HG03135 (cell line): ENCODE data around the gene GBP4.
"Not testable (repeated sequence)": the region's sequence is repeated elsewhere in the genome, so short reads cannot be mapped to it uniquely, and the experiment has no call there.

Experiments
- ATAC-seq: cut with Tn5 transposase; IDR thresholded peaks from one replicate; pipeline ENCODE4 v1.9.1; 2021; ENCODE audit warnings: mild to moderate bottlenecking, moderate library complexity; ENCODE audit not compliant: unreplicated experiment

The GBP4 gene, protein sequence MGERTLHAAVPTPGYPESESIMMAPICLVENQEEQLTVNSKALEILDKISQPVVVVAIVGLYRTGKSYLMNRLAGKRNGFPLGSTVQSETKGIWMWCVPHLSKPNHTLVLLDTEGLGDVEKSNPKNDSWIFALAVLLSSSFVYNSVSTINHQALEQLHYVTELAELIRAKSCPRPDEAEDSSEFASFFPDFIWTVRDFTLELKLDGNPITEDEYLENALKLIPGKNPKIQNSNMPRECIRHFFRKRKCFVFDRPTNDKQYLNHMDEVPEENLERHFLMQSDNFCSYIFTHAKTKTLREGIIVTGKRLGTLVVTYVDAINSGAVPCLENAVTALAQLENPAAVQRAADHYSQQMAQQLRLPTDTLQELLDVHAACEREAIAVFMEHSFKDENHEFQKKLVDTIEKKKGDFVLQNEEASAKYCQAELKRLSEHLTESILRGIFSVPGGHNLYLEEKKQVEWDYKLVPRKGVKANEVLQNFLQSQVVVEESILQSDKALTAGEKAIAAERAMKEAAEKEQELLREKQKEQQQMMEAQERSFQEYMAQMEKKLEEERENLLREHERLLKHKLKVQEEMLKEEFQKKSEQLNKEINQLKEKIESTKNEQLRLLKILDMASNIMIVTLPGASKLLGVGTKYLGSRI

DNA sequence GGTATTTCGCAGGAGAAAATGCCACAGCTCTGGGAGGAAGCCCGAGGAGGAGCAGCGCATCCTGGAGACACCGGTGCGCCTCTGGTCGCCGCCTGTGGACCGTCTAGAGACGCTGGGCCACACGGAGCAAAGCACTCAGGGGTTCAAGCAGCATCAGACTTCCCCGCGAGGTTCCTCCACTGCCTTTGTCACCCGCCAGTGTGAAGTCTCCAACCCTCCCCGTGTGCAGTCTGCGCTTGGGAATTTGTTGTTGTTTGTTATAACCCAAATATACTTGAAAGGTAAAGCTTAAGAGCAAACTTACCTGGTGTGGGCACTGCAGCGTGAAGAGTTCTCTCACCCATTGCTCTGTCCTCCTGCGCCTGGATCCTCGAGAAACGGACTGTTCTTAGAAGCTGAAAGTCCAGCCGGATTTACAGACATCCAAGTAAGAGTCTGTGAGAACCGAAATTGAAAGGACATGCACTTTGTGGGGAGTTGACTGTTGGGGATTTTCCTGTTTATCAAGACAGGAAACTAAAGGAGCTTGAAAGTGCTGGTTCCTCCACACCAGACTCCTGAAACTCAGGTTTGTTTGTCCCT, at the start of gene GBP4:
Gene GBP4, minus strand, starts transcription at position 452 of the 582 bp plus-strand sequence. Its CDS starts 108 bp downstream, at position 344.
- no peak for ATAC-seq

- ATAC-seq: no peak
These were observed 44.3 kb upstream of the GBP4 start for GRCh38 chr1:89243046-89243445.

DNA sequence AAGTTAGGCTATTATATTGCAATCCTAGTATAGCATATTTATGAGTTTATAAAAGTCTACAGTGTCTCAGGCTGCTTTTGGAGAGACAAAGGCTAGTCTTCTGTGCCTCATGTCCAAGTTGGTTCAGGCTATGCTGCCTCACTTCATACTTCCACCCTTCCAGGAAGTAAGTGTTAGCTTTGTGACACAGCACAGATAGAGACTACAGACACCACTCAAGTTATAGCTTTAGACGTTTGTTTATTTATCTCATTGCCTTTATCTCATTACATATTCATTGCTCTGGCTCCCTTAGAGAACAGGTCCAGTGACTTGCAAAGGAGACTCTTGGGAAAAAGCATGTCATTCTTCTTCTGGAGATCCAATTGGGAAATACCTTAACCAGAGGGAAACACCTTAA, 22.6 kb upstream of the GBP4 start:
- no peak for ATAC-seq

DNA sequence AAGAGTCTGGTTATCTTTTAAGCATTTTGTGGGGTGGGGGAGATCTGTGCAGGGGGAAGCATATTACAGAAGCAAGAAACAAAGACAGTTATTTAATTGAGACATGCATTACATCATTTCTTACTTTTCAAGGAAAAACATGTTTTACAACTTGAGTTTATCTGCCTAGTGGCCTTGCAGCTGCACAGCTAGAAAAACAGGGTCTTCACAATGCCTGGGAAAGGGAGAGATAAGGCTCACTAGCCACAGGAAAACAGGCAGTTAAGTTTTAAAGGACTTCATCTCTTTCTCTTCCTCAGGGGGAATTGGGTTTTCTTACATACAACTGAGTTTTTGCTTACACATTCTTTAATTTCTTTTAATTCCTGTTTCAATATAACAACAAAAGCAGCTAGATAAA, 21.1 kb upstream of the GBP4 start:
- ATAC-seq: not testable (repeated sequence)

- ATAC-seq: not testable (repeated sequence)
These were observed 20.2 kb upstream of the GBP4 start for GRCh38 chr1:89218941-89219340.

- ATAC-seq: no peak
These were observed 14.6 kb upstream of the GBP4 start for GRCh38 chr1:89213347-89213746.

- ATAC-seq: no peak
These were observed 12.4 kb upstream of the GBP4 start for GRCh38 chr1:89211035-89211634.

DNA sequence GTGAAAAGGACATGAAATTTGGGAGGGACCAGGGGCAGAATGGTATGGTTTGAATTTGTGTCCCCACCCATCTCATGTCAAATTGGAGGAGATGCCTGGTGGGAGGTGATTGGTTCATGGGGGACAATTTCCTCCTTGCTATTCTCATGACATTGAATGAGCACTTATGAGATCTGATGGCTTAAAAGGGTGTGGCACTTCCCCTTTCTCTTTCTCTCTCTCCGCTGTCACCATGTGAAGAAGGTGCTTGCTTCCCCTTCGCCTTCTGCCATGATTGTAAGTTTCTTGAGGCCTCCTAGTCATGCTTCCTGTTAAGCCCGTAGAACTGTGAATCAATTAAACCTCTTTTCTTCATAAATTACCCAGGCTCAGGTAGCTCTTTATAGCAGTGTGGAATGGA, 7.6 kb upstream of the GBP4 start:
- ATAC-seq: no peak

GRCh38 chr1:89203166-89203565, 4.4 kb upstream of the GBP4 start:
- ATAC-seq: no peak

DNA sequence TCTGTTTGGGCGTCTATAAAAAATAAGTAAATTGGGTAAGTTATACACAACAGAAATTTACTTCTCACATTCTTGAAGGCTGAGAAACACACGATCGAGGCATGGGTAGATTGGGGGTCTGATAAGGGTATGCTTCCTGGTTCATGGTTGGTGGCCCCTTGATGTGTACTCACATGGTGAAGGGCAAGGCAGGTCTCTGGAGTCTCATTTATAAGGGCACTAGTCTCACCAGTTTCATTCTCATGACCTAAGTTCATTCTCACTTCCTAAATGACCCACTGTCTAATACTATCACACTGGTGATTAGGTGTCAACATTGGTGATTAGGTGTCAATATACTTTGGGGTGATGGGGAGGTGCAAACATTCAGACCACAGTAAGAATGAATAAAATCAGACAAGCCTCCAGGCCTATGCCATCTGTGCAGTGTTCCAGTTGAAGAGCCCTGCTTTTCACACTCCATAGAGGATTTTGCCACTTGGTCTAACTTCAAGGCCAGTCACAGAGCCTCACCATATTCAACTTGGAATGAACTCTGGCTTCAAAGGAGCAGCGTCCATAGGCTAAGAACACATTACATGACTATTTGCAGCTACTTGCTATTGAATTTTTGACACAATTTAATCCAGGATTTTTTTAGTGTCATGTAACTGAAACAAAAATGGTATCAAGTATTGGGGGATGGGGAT, 2.5 kb upstream of the GBP4 start:
- ATAC-seq: peak; percentile 75

GRCh38 chr1:89200663-89201062, 1.9 kb upstream of the GBP4 start:
- no peak for ATAC-seq

DNA sequence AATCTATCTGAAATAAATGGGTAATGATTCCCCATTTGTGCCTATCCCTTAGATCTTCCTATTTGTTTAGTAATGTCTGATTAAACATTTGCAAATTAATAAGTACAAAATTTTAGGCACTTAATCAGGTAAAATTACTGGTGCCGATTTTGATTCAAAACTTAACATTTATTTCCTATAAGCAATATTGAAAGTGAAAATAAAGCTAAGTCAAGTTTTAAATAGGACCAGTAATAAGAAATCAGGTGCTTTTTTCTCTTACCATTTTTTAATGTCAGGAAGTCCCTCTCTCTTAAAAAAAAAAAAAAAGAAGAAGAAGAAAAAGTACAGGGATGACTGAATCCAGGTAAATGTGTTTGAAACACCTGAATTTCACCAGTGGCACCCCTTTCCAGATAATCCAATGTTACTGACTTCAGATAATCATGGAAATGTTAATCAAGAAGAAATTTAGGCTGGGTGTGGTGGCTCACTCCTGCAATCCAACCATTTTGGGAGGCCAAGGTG, 836 bp upstream of the GBP4 start:
- ATAC-seq: no peak

- no peak for ATAC-seq
These were observed 661 bp downstream of the GBP4 start for GRCh38 chr1:89198081-89198480.

GRCh38 chr1:89195476-89195875, 3.3 kb downstream of the GBP4 start:
- ATAC-seq: no peak

GRCh38 chr1:89191314-89191713, 7.4 kb downstream of the GBP4 start:
- no peak for ATAC-seq

- ATAC-seq: no peak
These were observed 8.7 kb downstream of the GBP4 start for GRCh38 chr1:89190017-89190416.

DNA sequence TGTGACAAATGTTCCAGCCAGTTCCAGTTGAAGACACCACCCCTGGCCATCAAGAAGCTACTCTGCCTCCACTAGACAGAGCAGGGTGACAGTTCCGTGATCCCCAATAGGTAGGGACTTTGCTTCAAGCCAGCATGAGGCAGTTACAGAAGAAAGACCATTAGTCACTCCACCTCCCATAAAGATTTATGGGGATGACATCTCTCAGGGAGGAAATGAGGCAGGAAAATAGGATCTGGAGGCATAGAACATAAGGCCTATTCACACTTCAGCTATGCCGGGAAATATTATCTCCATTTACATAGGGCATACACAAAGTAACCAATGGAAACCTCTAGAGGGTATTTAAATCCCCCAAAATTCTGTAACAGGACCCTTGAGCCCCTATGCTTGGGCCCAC, 19.4 kb downstream of the GBP4 start:
- ATAC-seq: no peak

- ATAC-seq: no peak
These were observed 21.8 kb downstream of the GBP4 start for GRCh38 chr1:89176971-89177370.

DNA sequence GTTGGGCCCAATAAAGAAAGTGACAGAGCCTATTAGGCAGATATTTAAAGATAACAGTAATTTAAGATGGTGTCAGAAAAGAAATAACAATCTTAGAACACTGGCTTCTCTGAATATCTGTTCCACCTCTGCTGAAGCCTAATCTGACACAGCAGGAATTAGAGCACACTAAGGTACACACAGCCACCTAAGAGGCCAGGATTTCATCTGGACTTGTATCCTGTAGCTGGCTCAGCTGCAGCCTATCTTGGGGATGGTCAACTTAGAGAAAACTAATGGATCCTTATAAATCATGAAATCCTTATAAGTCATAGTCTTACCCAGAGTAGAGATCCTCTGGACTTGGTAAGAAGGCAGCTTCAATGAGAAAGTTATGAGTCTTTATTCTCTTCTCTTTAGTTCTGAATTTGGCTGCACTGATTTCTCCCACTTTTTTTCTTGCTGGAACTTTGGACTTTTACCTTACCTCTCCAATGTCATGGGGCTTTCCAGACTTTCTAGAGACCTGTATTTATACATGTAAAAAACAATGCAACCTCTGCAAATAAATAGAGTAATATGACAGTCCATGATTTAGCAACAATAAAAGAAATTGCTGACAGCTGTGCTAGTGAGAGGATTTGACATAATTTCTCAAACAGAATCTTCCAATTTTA, 23.0 kb downstream of the GBP4 start, which contains the start of gene GBP7:
Gene GBP7, minus strand, starts transcription at position 403 of the 656 bp plus-strand sequence. CDS start 4,068 bp downstream, outside the sequence.
- ATAC-seq: no peak

DNA sequence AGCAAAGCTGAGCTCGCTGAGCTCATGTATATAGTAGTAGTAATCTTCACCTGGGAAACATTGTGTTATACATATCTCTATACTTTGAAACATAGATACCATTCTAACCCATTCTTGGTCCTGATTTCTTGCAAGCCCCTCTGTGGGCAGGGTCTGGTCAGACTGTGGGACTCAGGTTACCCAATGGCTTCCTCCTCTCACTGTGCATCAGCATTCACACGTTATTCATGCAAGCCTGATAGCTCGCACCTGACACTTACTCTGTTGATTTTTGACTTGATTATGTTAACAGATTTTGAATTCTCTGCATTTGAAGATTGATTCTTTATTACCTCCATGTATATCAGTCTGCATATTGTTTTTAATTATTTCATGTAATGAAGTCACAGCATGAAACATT, 24.3 kb downstream of the GBP4 start:
- ATAC-seq: no peak
